HG02840 (cell line): Measurements from ENCODE around the gene LRRC14B.
"Not testable (repeated sequence)": the region's sequence is repeated elsewhere in the genome, so short reads cannot be mapped to it uniquely, and the experiment has no call there.

ENCODE experiments used
- ATAC-seq: cut with Tn5 transposase; IDR thresholded peaks from one replicate; pipeline ENCODE4 v1.9.1; 2021; ENCODE audit warnings: mild to moderate bottlenecking, moderate library complexity, moderate number of reproducible peaks; ENCODE audit not compliant: unreplicated experiment, low FRiP score

LRRC14B gene

DNA sequence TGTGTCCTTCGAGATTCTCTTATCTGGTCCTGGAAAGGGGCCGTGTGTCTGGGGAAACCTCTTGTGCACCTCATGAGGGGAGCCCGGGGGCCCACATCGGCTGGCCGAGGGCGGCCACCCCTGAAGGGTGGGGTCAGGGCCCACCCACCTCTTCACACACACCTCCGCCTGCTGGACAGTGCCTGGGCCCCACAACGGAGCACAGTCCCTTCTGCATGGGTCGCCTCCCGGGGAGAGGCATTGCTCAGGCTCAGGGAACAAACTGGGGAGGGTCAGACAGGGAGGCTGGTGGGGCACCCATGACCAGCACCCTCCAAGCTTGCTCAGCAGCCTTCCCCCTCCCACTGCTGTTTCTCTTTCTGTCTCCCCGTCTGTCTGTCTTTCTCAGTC lies 1.3 kb upstream of the LRRC14B start:
- no peak for ATAC-seq

DNA sequence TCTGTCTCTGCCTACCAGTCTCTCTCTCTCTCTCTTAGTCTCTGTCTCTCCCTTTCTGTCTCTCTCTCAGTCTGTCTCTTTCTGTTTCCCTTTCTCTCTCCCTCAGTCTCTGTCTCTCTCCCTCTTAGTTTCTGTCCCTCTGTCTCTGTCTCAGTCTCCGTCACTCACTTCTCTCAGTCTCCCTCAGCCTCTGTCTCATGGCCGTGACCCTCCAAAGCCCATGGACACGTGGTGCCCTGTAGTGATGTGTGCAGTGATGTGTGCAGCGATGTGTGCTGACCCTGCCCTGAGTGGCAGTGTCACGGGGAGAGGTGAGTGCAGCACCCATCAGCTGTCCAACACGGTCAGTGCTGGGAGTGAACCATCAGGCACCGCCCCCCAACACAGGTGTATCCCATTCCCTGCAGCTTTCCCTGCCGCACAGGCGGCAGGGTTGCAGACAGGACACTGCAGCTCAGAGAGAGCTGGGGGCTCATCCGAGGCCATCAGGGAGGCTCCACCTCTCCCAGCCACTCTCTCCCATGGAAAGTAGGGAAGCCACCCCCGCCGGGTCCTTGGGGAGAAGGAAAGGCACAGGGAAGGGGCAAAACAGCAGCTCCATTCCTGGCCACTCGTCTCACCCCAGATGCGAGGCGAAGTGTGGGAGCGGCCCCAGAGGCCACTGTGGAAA lies 794 bp upstream of the LRRC14B start:
- no peak for ATAC-seq

DNA sequence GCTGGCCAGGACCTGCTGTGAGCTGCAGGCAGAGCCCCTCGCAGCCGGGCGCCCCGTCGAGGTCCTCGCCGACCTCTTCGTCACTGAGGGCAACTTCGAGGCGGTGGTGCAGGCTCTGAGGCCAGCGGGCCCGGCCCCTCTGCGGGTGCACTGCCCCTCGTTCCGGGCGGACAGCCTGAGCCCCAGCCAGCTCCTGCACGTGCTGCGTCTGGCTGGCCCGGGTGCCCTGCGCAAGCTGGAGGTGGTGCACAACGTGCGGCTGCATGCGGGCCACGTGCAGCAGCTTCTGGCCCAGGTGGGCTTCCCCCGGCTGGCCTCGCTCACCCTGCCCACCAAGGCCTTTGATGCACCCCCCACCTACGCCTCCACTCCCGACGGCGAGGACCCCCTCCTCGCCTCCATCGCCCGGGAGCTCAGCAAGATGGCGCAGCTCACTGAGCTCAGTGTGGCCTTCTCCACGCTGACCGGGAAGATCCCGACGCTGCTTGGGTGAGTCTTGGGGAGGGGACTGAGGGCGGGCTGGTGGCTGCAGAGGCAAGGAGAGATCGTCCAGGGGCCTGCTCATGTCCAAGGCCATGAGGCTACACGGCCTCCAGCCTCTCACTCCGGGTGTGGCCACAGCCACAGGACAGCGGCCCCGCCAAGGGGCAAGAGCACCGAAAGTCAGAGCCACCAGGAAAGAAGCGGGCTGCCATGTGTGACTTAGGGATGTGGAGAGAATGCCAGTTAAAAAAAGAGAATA lies 825 bp downstream of the LRRC14B start:
- ATAC-seq, result no peak

DNA sequence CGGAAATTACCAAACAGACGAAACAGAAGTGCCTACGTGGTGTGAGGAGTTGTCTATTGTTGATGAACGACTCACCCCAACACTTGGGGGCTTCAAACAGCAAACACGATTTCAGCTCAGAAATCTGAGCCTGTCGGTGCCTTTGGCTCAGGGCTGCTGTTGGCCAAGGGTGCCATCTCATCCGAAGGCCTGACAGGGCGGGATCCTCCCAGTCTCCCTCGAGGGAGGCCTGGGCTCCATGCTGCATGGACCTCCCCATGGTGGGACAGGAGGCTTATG lies 1.3 kb downstream of the LRRC14B start:
- no peak for ATAC-seq

DNA sequence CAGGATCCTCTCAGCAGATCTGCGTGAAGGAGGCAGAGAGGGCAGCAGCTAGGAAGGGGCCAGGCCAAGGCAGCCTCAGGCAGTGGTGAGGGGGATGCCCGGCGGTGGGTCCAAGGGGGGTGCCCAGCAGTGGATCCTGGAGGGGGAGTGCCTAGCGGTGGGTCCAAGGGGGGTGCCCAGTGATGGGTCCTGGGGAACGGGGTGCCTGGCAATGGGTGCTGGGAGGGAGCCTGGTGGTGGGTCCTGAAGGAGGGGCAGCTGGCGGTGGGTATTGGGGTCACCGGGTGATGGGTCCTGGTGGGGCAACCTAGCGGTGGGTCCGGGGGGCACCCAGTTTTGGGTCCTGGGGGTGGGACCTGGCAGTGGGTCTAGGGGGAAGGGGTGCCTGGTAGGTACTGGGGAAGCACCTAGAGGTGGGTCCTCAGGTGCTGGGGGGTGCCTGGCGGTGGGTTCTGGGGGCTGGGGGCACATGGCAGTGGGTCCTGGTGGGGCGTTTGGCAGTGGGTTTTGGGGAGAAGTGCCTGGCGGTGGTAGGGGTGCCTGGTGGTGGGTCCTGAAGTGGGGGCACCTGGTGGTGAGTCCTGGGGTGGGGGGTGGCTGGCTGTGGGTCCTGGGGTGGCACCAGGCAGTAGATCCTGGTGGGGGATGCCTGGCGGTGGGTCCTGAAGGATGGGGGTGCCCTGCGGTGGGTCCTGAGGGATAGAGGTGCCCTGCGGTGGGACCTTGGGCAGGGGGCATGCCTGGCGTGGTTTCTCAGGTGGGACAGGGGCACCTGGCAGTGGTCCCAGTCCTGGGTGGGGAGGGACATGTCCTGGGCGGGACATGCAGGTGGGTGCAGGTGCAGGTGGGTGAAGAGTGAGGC lies 1.9 kb downstream of the LRRC14B start:
- ATAC-seq, result no peak

DNA sequence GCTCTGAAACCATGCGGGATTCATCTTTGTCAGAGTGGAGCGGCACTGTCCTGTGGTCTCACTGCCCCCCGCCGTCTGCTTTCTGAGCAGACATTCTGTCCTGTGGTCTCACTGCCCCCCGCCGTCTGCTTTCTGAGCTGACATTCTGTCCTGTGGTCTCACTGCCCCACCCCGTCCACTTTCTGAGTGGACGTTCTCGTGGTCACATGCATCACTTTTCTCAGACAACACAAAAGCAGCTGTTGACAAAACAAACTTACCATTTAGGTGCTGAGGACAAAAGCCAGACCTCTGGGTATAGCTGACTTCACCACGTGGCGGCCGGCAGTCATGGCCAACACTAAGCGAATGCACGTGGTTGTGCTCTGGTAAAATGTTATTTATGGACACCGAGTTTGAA lies 2.8 kb downstream of the LRRC14B start:
- ATAC-seq, result no peak

DNA sequence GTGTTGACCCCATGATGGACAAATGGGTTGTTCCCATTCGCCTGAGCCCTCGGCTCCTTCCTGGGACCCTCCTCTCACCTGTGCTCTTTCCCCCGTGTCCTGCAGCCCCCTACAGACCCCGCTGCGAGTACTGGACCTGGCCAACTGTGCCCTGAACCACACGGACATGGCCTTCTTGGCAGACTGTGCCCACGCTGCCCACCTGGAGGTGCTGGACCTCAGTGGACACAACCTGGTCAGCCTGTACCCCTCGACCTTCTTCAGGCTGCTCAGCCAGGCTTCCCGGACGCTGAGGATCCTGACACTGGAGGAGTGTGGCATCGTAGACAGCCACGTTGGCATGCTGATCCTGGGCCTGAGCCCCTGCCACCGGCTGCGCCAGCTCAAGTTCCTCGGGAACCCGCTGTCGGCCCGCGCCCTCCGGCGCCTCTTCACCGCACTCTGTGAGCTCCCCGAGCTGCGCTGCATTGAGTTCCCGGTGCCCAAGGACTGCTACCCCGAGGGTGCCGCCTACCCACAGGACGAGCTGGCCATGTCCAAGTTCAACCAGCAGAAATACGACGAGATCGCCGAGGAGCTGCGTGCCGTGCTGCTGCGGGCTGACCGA lies 3.4 kb downstream of the LRRC14B start:
- no peak for ATAC-seq

DNA sequence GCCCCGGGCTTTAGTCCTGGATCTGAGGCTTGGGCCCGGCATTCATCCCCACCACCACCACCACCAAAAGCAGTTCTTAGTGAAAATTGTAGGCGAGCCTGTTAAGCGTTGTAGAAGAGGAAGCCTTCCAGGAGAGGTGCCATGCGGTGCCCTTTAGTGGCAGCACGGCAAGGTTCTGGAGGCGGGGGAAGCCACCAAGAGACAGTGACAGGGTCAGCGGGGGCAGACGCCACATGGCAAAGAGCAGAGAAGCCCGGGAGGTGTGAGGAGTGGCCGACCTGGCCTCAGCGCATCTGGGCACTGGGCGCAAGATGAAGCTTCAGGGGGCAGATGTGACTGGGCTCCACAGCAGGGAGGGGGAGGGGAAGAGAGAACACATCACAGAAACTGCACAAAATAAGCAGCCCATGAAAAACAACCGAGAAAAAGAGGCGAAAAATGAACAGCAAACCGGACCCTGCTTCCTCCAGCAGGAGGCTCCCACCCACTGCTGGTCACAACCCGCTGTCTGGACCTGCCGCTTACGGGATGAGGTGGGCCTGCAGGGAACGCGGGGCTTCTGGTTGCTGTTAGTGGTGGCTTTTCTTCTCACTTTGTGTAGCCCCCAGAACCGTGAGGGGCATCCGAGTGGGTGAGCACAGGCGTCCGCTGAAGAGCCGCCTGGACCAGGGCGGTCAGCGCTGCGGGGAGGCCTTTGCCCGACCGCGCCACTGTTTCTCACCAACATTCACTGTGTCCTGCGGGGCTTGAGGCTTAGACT lies 4.3 kb downstream of the LRRC14B start:
- no peak for ATAC-seq

DNA sequence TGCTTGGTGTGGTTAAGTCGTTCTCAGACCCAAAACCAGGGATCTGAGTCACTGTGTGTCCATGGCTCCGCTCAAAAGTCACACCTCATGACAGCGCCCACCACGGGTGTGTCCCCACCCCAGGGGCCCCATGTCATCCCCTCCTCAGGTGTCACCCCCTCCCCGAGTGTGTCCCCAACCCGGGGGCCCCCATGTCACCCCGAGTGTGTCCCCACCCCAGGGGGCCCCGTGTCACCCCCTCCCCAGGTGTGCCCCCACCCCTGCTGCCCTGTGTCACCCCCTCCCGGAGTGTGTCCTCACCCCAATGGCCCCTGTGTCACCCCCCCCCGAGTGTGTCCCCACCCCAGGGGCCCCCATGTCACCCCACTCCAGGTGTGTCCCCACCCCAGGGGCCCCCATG lies 5.1 kb downstream of the LRRC14B start:
- no peak for ATAC-seq

DNA sequence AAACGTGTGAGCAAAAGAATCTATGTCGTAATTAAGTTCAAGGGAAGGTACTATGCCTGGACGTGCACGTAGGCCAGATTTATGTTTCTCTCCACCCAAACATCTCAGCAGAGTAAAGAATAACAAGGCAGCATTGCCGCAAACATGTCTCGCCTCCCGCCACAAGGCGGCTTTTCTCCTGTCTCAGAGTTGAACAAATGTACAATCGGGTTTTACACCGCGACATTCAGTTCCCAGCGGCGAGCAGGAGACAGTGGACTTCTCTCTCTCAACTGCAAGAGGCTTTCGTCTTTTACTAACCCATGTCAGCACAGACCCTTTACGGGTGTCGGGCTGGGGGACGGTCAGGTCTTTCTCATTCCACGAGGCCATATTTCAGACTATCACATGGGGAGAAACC lies 5.7 kb downstream of the LRRC14B start:
- not testable (repeated sequence) for ATAC-seq

DNA sequence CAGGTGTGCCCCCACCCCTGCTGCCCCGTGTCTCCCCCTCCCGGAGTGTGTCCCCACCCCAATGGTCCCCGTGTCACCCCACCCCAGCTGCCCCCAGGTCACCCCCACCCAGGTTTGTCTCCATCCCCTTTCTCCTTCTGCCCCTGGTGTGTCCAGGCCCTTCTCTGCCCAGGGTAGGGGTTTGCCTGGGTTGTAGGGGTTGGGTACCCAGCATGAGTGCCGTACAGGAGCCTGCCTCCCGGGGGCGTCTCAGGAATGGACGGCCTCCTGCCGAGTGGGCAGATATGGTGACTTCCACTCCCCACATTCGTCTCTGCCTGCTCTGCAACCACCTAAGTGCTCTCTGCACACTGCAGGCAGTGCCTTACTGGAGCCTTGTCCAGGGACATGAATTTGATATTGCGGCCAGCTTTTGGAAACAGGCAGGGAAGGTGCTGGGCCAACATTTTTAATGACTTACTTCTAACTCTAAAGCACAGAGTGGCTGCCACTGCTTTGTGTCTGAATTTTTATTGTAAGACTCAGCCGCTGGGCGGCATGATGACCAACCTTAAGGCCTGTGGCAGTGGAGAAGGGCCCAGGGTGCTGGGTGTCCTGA lies 6.7 kb downstream of the LRRC14B start:
- no peak for ATAC-seq

DNA sequence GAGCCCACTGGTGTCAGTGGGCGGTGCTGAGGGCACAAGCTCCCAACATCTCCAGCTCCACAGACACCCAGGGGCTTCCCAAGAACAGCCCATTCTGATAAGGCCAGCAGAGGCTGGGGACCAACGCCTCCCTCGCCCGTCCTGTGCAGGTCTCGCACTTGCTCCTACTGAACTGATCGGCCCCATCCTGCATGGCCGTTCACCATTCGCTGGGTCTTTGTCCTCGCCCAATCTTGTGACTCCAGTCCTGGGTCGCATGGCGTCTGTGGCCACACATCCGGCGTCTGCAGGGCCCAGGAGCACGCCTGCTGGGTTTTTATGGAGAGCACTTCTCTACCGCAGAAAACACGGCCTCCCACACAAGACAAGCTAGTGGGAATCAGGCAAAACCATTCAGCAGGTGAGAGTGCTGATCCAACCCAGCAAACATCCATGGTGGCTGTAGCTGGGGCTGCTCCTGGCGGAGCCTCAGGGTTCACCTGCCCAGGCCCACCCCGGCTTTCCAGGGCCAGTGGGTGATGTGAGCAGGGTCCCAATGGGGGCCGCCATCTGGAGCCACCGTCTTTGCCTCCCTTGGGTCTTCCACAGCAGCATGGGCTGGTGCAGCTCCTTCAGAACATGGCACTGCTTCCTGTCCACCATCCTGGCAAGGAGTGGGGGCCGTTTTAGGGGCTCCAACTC lies 7.4 kb downstream of the LRRC14B start:
- no peak for ATAC-seq

DNA sequence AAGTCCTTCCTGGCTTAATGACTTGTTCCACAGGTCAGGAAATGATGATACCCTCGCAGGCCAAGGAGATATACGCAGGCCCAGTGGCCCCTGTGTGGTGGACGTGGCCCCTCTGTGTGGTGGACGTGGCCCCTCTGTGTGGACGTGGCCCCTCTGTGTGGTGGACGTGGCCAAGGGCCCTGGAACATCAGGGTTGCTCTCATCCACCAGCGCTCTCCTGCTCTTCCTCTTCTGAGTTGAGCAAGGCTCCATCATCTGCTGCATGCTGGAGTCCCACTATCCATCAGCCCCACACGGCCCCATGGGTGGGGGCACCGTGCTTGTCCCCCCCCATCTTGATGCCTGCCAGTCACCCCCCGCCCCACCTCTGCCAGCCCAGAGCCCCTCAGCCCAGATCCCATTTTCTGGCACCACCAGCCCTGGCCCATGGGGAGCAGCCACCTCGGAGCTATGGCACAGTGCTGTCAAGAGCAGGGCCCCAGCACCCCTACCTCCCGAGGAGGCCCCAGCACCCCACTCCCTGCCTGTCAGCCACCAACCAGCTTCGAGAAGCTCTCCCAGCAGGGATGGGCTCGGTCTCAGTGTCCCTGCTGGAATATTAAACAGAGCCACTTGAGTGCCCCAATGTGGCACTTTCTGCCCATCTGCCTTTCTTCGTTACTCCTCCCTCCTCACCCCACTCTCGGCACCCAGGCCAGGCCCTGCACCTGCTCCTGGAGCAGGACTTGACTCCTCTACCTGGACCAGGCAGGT lies 8.1 kb downstream of the LRRC14B start:
- no peak for ATAC-seq

DNA sequence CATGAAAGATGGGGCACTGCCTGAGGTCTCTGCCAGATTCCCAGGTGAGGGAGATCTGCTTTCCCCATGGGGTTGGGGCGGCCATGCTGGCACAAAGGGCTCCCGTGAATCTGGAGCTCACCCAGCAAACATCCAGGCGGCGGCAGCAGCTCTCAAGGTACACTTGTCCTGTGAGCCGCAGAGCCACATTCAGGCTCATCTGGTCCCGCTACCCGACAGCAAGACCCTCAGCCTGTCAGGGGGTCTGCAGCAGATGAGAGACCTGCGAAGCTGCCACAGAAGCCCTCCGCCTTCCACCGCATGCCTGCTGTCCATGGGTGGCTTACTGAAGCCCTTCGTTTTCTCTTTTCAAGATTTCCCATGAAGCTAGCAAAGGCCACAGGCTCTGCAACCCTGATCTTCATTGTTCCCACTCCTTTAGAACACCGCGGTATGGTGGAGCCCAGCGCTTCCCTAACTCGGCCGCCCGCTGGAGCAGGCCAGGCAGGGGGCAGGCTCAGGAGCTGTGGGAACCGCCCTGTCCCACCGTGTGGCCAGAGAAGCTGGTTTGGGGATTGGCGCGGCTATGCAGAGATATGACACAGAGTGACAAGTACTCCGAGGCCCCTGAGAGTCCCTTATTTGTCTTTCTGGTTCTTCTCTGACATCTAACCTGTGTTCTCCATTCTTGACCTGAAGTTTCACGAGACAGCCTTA lies 8.8 kb downstream of the LRRC14B start:
- ATAC-seq, result no peak

DNA sequence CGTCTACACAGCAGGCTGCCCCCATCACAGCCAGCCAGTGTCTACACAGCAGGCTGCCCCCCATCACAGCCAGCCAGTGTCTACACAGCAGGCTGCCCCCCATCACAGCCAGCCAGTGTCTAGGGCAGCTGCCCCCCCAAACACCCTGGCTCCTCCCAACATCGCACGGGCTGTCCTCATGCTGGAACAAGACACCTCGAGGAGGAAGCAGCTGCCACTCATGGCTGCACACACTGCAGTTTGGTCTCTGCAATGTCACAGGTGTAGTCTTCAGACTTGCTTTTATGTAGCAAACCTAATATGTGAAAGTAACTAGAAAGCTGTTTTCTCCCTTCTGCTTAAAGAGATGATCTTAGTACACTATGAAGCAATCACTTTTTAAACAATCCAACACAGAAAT lies 9.7 kb downstream of the LRRC14B start:
- ATAC-seq, result no peak

DNA sequence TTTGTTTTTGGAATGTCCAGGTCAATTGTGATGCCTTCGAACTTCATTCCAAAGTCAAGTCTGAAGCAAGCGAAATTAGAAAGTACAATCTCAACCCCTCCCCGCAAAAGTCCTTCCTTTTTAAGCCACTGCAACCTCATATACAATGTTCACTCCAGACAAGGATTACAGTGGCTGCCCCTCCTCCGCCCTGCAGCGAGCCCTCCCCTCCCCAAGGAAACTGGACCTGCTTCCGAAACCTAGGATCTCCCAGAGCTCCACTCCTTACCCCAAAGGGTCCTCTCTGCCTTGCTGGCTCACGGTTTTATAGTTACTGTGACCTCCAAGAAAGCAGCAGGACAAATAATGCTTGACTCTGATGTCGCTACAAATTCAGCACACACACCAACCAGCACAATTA lies 10.4 kb downstream of the LRRC14B start:
- ATAC-seq, result no peak

DNA sequence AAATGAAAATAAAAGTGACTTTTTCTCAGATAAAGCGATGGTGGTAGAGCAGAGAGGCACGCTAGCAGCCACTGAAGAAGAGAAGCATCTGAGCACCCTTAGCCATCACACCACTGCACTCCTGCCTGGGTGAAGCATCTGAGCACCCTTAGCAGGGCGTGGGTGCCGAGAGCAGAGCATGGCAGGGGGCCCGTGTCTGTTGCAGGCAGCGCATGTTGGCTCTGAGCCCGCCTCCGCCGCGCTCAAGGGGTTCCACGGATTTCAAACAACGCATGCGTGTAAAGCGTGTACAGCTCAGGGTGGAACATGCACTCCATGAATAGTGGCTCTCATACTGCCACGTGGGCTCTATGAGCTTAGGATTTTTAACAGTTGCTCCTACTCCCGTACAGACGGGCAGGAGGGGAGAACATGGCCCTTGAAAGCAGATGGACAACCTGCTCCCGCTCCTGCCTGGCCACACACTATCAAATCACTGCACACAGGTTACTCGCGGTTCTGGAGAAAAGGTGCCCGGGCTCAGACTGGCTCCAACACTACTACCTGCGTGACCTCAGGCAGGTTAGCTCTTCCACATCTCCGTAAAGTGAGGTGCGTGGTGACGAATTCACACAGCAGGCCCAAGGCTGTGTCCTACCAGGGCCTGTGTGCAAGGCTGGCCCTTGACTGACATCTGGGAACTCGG lies 12.1 kb downstream of the LRRC14B start:
- ATAC-seq, result no peak

DNA sequence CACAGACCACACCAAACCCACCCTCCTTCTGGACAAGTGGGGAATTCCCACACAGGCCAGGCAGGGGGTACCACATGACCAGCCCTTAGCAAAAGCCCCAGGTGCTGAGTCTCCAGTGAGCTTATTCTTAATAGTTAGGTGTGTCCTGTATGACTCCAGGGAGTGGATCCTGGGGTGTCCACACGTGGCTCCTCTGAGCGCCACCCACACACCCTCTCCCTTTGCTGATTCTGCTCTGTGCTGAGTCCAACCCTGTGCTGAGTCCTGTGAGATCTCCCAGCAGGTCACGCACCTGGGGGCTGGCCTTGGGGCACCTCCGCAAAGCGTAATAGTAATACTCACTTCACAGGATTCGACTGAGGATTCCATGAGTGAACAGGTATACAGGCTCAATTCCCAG lies 12.7 kb downstream of the LRRC14B start:
- no peak for ATAC-seq
